Osteocyte (in vitro differentiated cells): Measurements from ENCODE around the gene SNX10. TPM values are rescaled to one million over a fixed set of nuclear protein-coding genes. Genes with fewer than 3 reads are reported as not detected.
A peak's percentile ranks its signal among the peaks of the same experiment; 100 is the strongest.

ENCODE experiments used
- DNase-seq: peaks from one replicate; pipeline ENCODE4 v3.0.0; 2021; ENCODE audit warnings: mixed read lengths; ENCODE audit not compliant: unreplicated experiment; ENCODE audit errors: extremely low spot score
- H3K27ac Mint-ChIP-seq: one replicate; pipeline ENCODE4 v1.8.0; 2021; ENCODE audit warnings: mild to moderate bottlenecking, mixed read lengths; ENCODE audit not compliant: unreplicated experiment
- H3K27me3 Mint-ChIP-seq: one replicate; pipeline ENCODE4 v1.8.0; 2021; ENCODE audit warnings: mixed read lengths; ENCODE audit not compliant: unreplicated experiment
- H3K36me3 Mint-ChIP-seq: one replicate; pipeline ENCODE4 v1.8.0; 2021; ENCODE audit warnings: mixed read lengths; ENCODE audit not compliant: unreplicated experiment
- H3K4me1 Mint-ChIP-seq: one replicate; pipeline ENCODE4 v1.8.0; 2021; ENCODE audit warnings: mixed read lengths; ENCODE audit not compliant: unreplicated experiment
- H3K4me3 Mint-ChIP-seq: one replicate; pipeline ENCODE4 v1.8.0; 2021; ENCODE audit warnings: mild to moderate bottlenecking, moderate library complexity, mixed read lengths; ENCODE audit not compliant: unreplicated experiment
- H3K9me3 Mint-ChIP-seq: one replicate; pipeline ENCODE4 v1.8.0; 2021; ENCODE audit warnings: mixed read lengths; ENCODE audit not compliant: unreplicated experiment
- CTCF ChIP-seq: fragments of 200-600 bp; sonication (generic); IDR thresholded peaks from 2 replicates; pipeline ENCODE4 v1.5.0; 2021; ENCODE audit warnings: antibody characterized with exemption, mild to moderate bottlenecking, moderate library complexity
- total RNA-seq: library from RNA; stranded (reverse); gene quantifications from 2 replicates; pipeline ENCODE4 v1.2.1, GENCODE V29; 2021

SNX10 gene
- total RNA-seq, 1 donor from 2014 or later: not detected

- Mint-ChIP-seq H3K4me1 (no peaks in the 10 kb centered on the region), H3K27ac (no peak overlapping the region), H3K4me3 (no peak overlapping the region), H3K36me3 (no peaks in the 10 kb centered on the region), H3K27me3 (peaks cover 9% of the 10 kb centered on the region), H3K9me3 (no peaks in the 10 kb centered on the region)
- DNase-seq: peak; percentile 2
- TF ChIP-seq CTCF: no peak
Observed at GRCh38 chr7:26334166-26334859, 42.7 kb downstream of the SNX10 start.

DNA sequence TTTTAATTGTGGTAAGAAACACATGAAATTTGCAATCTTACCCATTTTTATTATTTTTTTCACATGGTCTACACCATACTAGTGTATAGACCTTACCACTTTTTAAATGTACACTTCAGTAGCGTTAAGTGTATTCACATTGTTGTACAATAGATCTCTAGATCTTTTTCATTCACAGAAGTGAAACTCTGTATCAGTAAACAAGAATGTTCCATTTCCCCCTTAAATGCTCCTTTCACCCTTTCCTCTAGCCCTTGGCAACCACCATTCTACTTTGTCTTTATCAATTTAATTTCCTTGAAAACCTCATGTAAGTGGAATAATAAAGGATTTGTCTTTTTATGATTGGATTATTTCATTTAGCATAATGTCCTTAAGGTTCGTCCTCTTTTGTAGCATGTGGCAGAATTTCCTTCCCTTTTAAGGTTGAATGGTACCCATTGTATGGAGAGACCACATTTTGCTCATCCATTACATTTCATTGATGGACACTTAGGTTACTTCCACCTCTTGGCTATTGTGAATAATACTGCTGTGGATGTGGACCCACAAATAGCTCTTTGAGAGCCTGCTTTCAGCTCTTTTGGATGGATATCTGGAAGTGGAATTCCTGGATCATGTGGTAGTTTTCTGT lies 45.7 kb downstream of the SNX10 start:
- H3K36me3 Mint-ChIP-seq: no peaks in the 10 kb centered on the region
- H3K4me1 Mint-ChIP-seq: no peaks in the 10 kb centered on the region
- peaks cover 5% of the 10 kb centered on the region for H3K27me3 Mint-ChIP-seq
- H3K4me3 Mint-ChIP-seq: no peak overlapping the region
- H3K9me3 Mint-ChIP-seq: no peaks in the 10 kb centered on the region
- no peak overlapping the region for H3K27ac Mint-ChIP-seq
- DNase-seq: no peak
- no peak for TF ChIP-seq CTCF

GRCh38 chr7:26340476-26341018 lies 48.9 kb downstream of the SNX10 start:
- DNase-seq: no peak
- Mint-ChIP-seq H3K9me3 (no peaks in the 10 kb centered on the region), H3K27me3 (peaks cover 5% of the 10 kb centered on the region), H3K27ac (no peak overlapping the region), H3K36me3 (no peaks in the 10 kb centered on the region), H3K4me3 (no peak overlapping the region), H3K4me1 (no peaks in the 10 kb centered on the region)
- no peak for TF ChIP-seq CTCF

DNA sequence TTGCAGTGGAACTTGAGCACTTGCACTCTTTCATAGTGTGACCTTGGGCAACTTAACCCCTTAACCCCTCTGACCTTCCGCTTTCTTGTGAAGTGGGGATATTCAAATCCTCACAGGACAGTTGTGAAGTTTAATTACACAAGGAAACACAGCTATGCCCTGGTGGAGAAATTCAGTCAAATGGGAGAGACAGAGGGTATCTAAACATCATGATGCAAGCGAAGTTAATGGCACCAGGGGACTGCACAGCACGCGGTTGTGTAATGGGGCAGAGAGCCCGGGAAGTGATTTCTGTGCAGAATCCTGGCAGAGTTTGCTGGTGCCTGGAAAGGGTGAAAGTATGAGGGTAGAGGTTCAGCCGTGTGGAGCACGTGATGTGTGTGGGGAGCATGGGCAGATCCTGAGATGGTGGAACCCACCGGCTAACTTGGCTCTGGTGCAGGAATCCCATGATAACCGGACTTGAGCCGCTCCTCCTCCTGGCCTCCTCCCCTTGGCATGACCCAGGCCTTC lies 51.7 kb downstream of the SNX10 start:
- H3K9me3 Mint-ChIP-seq: no peaks in the 10 kb centered on the region
- no peak overlapping the region for H3K27ac Mint-ChIP-seq
- no peak overlapping the region for H3K4me3 Mint-ChIP-seq
- H3K36me3 Mint-ChIP-seq: no peaks in the 10 kb centered on the region
- no peaks in the 10 kb centered on the region for H3K4me1 Mint-ChIP-seq
- H3K27me3 Mint-ChIP-seq: no peaks in the 10 kb centered on the region
- DNase-seq: no peak
- no peak for TF ChIP-seq CTCF

DNA sequence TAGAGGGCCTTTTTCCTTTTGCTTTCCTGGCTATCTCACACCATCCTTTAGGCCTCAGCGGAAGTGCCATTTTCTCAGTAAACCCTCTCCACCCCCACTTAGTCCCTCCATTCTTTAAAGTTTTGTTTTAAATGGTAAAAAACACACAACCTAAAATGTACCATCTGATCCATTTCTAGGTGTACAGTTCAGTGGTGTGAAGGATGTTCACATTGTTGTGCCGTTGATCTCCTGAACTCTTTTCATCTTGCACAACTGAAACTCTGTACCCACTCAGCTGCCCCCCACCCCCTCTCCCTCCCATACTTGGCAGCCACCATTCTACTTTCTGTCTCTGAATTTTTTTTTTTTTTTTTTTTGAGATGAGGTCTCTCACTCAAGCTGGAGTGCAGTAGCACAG lies 52.2 kb downstream of the SNX10 start:
- Mint-ChIP-seq H3K4me1 (no peaks in the 10 kb centered on the region), H3K9me3 (no peaks in the 10 kb centered on the region), H3K27me3 (peaks cover 2% of the 10 kb centered on the region), H3K27ac (no peak overlapping the region), H3K4me3 (no peak overlapping the region), H3K36me3 (no peaks in the 10 kb centered on the region)
- no peak for DNase-seq
- no peak for TF ChIP-seq CTCF
